Heart left ventricle (tissue), 16 donors: ENCODE results near the gene CLK3. TPM values are rescaled to one million over a fixed set of nuclear protein-coding genes. Genes with fewer than 3 reads are reported as not detected.

Experiments used
- ATAC-seq, 4 donors: fragments of 200-7000 bp; cut with Tn5 transposase; one replicate each; pipeline ENCODE4 v1.9.1; 2020 to 2022; ENCODE audit warnings: moderate library complexity in 4 of 4, mild to moderate bottlenecking in 3 of 4, moderate number of reproducible peaks in 1 of 4
- DNase-seq, 5 donors: peaks; one replicate each; pipeline ENCODE4 v3.0.0-alpha.2; 2020
- H3K27ac ChIP-seq, 12 donors: fragments of 200-600 bp; sonication (generic) in 4 of 12; one replicate each; pipeline versions ENCODE4 v1.5.0 to v1.8.0; 2016 to 2022; ENCODE audit warnings: mild to moderate bottlenecking in 2 of 12
- H3K27me3 ChIP-seq, 9 donors: fragments of 200-600 bp; sonication (generic) in 2 of 9; one replicate each; pipeline versions ENCODE4 v1.5.1 to v1.8.0; 2016 to 2022; ENCODE audit warnings: mild to moderate bottlenecking in 3 of 9
- H3K36me3 ChIP-seq, 9 donors: fragments of 200-600 bp; sonication (generic) in 2 of 9; one replicate each; pipeline versions ENCODE4 v1.5.0 to v1.8.0; 2018 to 2022; ENCODE audit warnings: mild to moderate bottlenecking in 2 of 9
- H3K4me1 ChIP-seq, 12 donors: fragments of 200-600 bp; sonication (generic) in 4 of 12; one replicate each; pipeline versions ENCODE4 v1.5.0 to v1.8.0; 2016 to 2022; ENCODE audit warnings: mild to moderate bottlenecking in 3 of 12
- H3K4me3 ChIP-seq, 12 donors: fragments of 200-600 bp; sonication (generic) in 4 of 12; one replicate each; pipeline versions ENCODE4 v1.5.0 to v1.8.0; 2017 to 2022; ENCODE audit warnings: mild to moderate bottlenecking in 9 of 12, moderate library complexity in 4 of 12
- H3K9me3 ChIP-seq, 12 donors: fragments of 200-600 bp; sonication (generic) in 4 of 12; one replicate each; pipeline versions ENCODE4 v1.5.0 to v1.8.0; 2016 to 2022; ENCODE audit warnings: mild to moderate bottlenecking in 1 of 12
- CTCF ChIP-seq, 12 donors: fragments of 200-600 bp; sonication (generic) in 4 of 12; IDR thresholded peaks; one replicate each; pipeline versions ENCODE4 v1.5.0 to v1.8.0; 2018 to 2022; ENCODE audit warnings: antibody characterized with exemption in 12 of 12, mild to moderate bottlenecking in 5 of 12
- POLR2A ChIP-seq, 2 donors: fragments of 450-650 bp; IDR thresholded peaks; one replicate each; pipeline ENCODE4 v1.6.1; 2017; ENCODE audit warnings: antibody characterized with exemption in 2 of 2, mild to moderate bottlenecking in 2 of 2, moderate library complexity in 2 of 2
- WGBS, 4 donors: extraction: QIAGEN DNeasy Blood & Tissue Kit in 2 of 4; methylation state at CpG; one replicate each; pipeline versions ENCODE4 v1.1.5 to v1.1.7; 2013 to 2018; 5-methylcytosine and 5-hydroxymethylcytosine counted together
- intact Hi-C, 10 donors: fragments of 100-400 bp; cut with DNase I; formaldehyde crosslinking; loops; one replicate each; pipeline versions ENCODE4 v1.11.1 to v1.14.2; 2022
- polyA plus RNA-seq, 2 donors: library from polyadenylated mRNA; stranded (reverse); fragments of 200-250 nt; gene quantifications; one replicate each; pipeline ENCODE4 v1.2.3, GENCODE V29; 2013
- total RNA-seq, 9 donors: library from RNA; depleted of rRNA in 2 of 9; stranded (reverse); fragments of >200 nt in 2 of 9; fragmentation: NEBNext Ultra II Directional in 3 of 9; extraction: Animal tissue kit (Norgen Biotek cat#: 25700) in 3 of 9; gene quantifications; one replicate each; pipeline versions ENCODE4 v1.1.0 to v1.2.4, GENCODE V29; 2016 to 2023
- donor health status: ischemic (EF 13 %, LVEDD 7.1; RV severe dilation, severe dysfunction).
- donor health status: healthy with polysubstance abuse.
- donor health status: DM: no; HTN: yes; CAD: no.
- donor health status: DM: no; HTN: no; CAD: no.
- donor health status: ischemic (EF 25% LVEDD 6.9; RV normal size, moderate dysfunction).
- donor health status: ischemic (EF 25% LVEDD 5.7; RV mildly dilated, moderate dysfunction).
- donor health status: healthy.
- donor health status: DM: yes; HTN: yes; CAD: no.
- donor health status: ischemic (EF 35%, LVEDD 5.7; RV mildly dilated, moderate dysfunction).
- donor health status: nonischemic (EF 11% LVEDD 7.7; RV severe dilation, severe dysfunction).
- donor health status: DM: yes; HTN: yes; CAD: no.
- donor health status: PGD.
- donor health status: ischemic (EF 29% LVEDD 5.4; RV normal size, mild dysfunction).
- donor health status: nonischemic (EF 23%, LVEDD 6.1; RV moderate dilation, normal function).

The CLK3 gene
- total and polyA plus RNA-seq, 11 donors = 31.0 to 75.9 (median 48.5) TPM

GRCh38 chr15:74643665-74644204 is 28.1 kb downstream of the CLK3 start:
- 83 to 92% (median 88%) methylated on average over 2 of the region's 2 CpGs for WGBS, 4 donors
- Histone ChIP-seq H3K36me3 (peaks cover 0 to 40% (median 27%) of the 10 kb centered on the region in 9 donors), H3K27ac (peak overlapping the region in 4 of 12 donors; percentile 25 to 39 (median 32)), H3K4me3 (no peak overlapping the region), H3K4me1 (peaks cover 0 to 48% (median 26%) of the 10 kb centered on the region in 12 donors), H3K9me3 (no peaks in the 10 kb centered on the region), H3K27me3 (no peaks in the 10 kb centered on the region)
- intact Hi-C loops = loop anchor here in 2 of 10 donors (5.0 to 10.0 kb wide), 3 partner anchors 39 to 309 kb away; partner anchors contain the start of gene EDC3 (in 1 of the 2)
- DNase-seq = no peak
- TF ChIP-seq POLR2A (IDR thresholded peaks at IDR 0.05) = no peak
- ATAC-seq = peak in 1 of 4 donors; percentile 8

DNA sequence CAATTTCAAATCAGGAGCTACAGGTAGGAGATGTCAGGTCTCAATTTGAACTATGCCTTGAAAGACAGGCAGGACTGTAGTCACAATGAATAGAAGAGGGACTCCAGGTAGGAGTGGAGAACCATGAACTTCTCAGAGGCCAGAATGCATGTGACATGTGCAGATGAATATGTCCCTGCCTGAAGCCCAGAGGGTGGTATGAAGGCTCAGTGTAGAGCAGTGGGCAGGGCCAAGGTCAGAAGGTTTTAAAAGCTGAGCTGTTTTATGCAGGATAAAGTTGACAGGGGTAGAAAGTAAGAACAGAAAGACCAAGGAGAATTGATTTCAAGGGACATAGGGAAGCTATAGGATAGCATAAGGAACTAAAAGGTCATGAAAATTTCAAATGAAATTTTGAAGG is 30.8 kb downstream of the CLK3 start:
- DNase-seq = no peak
- no peak overlapping the region for H3K4me3 ChIP-seq
- ATAC-seq = no peak
- intact Hi-C loops = loop anchor here in 1 of 10 donors (10.0 kb wide), 1 partner anchor 48 kb away; the partner anchor contains the start of gene EDC3
- TF ChIP-seq POLR2A (IDR thresholded peaks at IDR 0.05) (no peak), CTCF (IDR thresholded peaks at IDR 0.05) (no peak)
- no peak overlapping the region for H3K27ac ChIP-seq
- H3K4me1 ChIP-seq = peaks cover 0 to 50% (median 30%) of the 10 kb centered on the region in 12 donors
- no peaks in the 10 kb centered on the region for H3K27me3 ChIP-seq
- peaks cover 0 to 16% (median under 1%) of the 10 kb centered on the region in 9 donors for H3K36me3 ChIP-seq
- no peaks in the 10 kb centered on the region for H3K9me3 ChIP-seq

GRCh38 chr15:74648051-74648842 is 32.6 kb downstream of the CLK3 start:
- Histone ChIP-seq H3K9me3 (no peaks in the 10 kb centered on the region), H3K27ac (no peak overlapping the region), H3K4me1 (peaks cover 0 to 46% (median 24%) of the 10 kb centered on the region in 12 donors), H3K36me3 (peaks cover 0 to 12% (median 1%) of the 10 kb centered on the region in 9 donors), H3K27me3 (no peaks in the 10 kb centered on the region), H3K4me3 (no peak overlapping the region)
- no peak for ATAC-seq
- WGBS, 4 donors = 69 to 75% (median 72%) methylated on average over 5 of the region's 5 CpGs
- intact Hi-C loops = loop anchor here in 1 of 10 donors (10.0 kb wide), 1 partner anchor 47 kb away; the partner anchor contains the start of gene EDC3
- no peak for DNase-seq
- TF ChIP-seq CTCF (IDR thresholded peaks at IDR 0.05) (no peak), POLR2A (IDR thresholded peaks at IDR 0.05) (no peak)

DNA sequence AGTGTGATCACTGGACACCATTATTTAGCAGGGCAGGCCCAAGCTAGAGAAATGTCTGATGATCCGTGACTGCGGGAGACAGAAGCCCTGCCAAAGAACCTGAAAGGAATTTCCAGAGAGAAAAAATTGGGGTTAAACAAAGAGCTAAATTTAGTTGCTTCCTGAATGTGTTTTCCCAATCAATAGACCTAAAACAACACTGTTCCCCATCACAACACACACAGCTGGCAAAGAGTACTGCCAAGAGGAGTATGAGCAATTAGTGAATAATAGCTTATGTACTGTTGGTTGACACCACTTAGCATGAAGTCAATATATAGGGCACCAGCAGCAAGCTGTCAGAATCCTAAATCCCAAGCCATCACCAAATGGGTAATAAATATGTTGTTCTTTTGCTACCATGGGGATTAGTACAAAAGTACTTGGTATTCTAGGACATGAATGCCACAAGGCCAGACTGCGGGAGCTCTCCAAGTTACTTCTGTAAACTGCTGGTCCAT is 35.7 kb downstream of the CLK3 start:
- ATAC-seq = peak in 1 of 4 donors; percentile 36
- 41 to 67% (median 49%) methylated on average over 3 of the region's 3 CpGs for WGBS, 4 donors
- Histone ChIP-seq H3K9me3 (no peaks in the 10 kb centered on the region), H3K4me3 (no peak overlapping the region), H3K27me3 (no peaks in the 10 kb centered on the region), H3K27ac (peak overlapping the region in 5 of 12 donors; percentile 3 to 56 (median 20)), H3K36me3 (peaks cover 0 to 18% (median 3%) of the 10 kb centered on the region in 9 donors), H3K4me1 (peaks cover 0 to 64% (median 40%) of the 10 kb centered on the region in 12 donors)
- no peak for DNase-seq
- intact Hi-C loops = no loop called here
- TF ChIP-seq POLR2A (IDR thresholded peaks at IDR 0.05) (no peak), CTCF (IDR thresholded peaks at IDR 0.05) (no peak)
